Caco-2 (cell line): ENCODE data around the gene KPNA1. TPM values are rescaled to one million over a fixed set of nuclear protein-coding genes. Genes with fewer than 3 reads are reported as not detected.

Source experiments
- BruUV-seq: library from RNA; stranded (reverse); fragments of 400-500 nt; replicated peaks from 2 replicates; lab custom pipeline; 2021; lab: Mats Ljungman, UMichigan
- CTCF ChIA-PET: fragments of 300-600 bp; sonication (Branson Sonifier 250); formaldehyde crosslinking; loops from one replicate; lab custom pipeline; 2022; ENCODE audit warnings: antibody characterized with exemption; lab: Charles Lee
- POLR2A ChIA-PET: fragments of 300-600 bp; sonication (Branson Sonifier 250); formaldehyde crosslinking; loops from one replicate; lab custom pipeline; 2022; ENCODE audit warnings: antibody characterized with exemption; lab: Charles Lee
- DNase-seq, 2 experiments: peaks; one replicate each; pipeline versions ENCODE4 v3.0.0 to v3.0.0-alpha.2; 2020 to 2022
- H3K27me3 ChIP-seq: replicated peaks from 2 replicates; pipeline ENCODE4 v1.6.0; 2011; ENCODE audit warnings: low read length; ENCODE audit not compliant: control insufficient read depth, insufficient read depth
- H3K36me3 ChIP-seq: 2 replicates; pipeline ENCODE4 v1.5.1; 2011; ENCODE audit warnings: low read length; ENCODE audit not compliant: control insufficient read depth, insufficient read depth
- H3K4me1 ChIP-seq: fragments of 250-450 bp; sonication (Bioruptor Pico); 2 replicates; pipeline ENCODE4 v1.5.1; 2020; ENCODE audit warnings: mild to moderate bottlenecking
- H3K4me3 ChIP-seq: 2 replicates; pipeline ENCODE4 v1.5.1; 2011; ENCODE audit warnings: low read depth, mild to moderate bottlenecking, control low read depth, low read length
- H3K9me3 ChIP-seq: fragments of 250-450 bp; sonication (Bioruptor Pico); 2 replicates; pipeline ENCODE4 v1.5.1; 2020; ENCODE audit warnings: mild to moderate bottlenecking, moderate library complexity
- H3K27ac Mint-ChIP-seq: one replicate; pipeline ENCODE4 v1.8.0; 2022; ENCODE audit warnings: mixed read lengths; ENCODE audit not compliant: unreplicated experiment
- H3K27me3 Mint-ChIP-seq: one replicate; pipeline ENCODE4 v1.8.0; 2022; ENCODE audit warnings: mixed read lengths; ENCODE audit not compliant: insufficient read depth, unreplicated experiment
- H3K36me3 Mint-ChIP-seq: one replicate; pipeline ENCODE4 v1.8.0; 2022; ENCODE audit warnings: mild to moderate bottlenecking, mixed read lengths; ENCODE audit not compliant: insufficient read depth, unreplicated experiment
- H3K4me1 Mint-ChIP-seq: one replicate; pipeline ENCODE4 v1.8.0; 2022; ENCODE audit warnings: low read depth, mixed read lengths; ENCODE audit not compliant: unreplicated experiment
- H3K4me3 Mint-ChIP-seq: one replicate; pipeline ENCODE4 v1.8.0; 2022; ENCODE audit warnings: mild to moderate bottlenecking, moderate library complexity, mixed read lengths; ENCODE audit not compliant: unreplicated experiment
- H3K9me3 Mint-ChIP-seq: one replicate; pipeline ENCODE4 v1.8.0; 2022; ENCODE audit warnings: mixed read lengths; ENCODE audit not compliant: unreplicated experiment
- CTCF ChIP-seq, 2 experiments: fragments of 200-600 bp in 1 of 2; IDR thresholded peaks; 1 replicate in 1 of 2; 2 replicates in 1 of 2; pipeline versions ENCODE4 v1.5.1 to v1.8.0; 2011 to 2022; ENCODE audit warnings: antibody characterized with exemption in 1 of 2, control low read depth in 1 of 2, inconsistent platforms in 1 of 2, low read depth in 1 of 2, low read length in 1 of 2, mild to moderate bottlenecking in 1 of 2, moderate library complexity in 1 of 2; ENCODE audit not compliant: insufficient read depth in 1 of 2, severe bottlenecking in 1 of 2, unreplicated experiment in 1 of 2
- intact Hi-C: fragments of 100-400 bp; cut with micrococcal nuclease; formaldehyde crosslinking; loops from one replicate; pipeline ENCODE4 v1.10.0; 2022; ENCODE audit not compliant: unreplicated experiment
- total RNA-seq: library from RNA; stranded (reverse); gene quantifications from 2 replicates; pipeline ENCODE4 v1.2.3, GENCODE V29; 2022

Gene KPNA1
- total RNA-seq, 1 experiment from 2014 or later: 82.0 TPM

GRCh38 chr3:122536632-122537001, 21.9 kb upstream of the KPNA1 start:
- no peaks in the 10 kb centered on the region for H3K9me3 Mint-ChIP-seq
- no peak overlapping the region for H3K4me3 Mint-ChIP-seq
- TF ChIP-seq CTCF (IDR thresholded peaks at IDR 0.05; ENCODE audit: insufficient read depth in 1 of 2, low read depth in 1 of 2, low read length in 1 of 2, severe bottlenecking in 1 of 2, unreplicated experiment in 1 of 2): no peak
- no peaks in the 10 kb centered on the region for H3K27me3 Mint-ChIP-seq
- intact Hi-C loops: no loop called here
- Histone ChIP-seq H3K9me3 (no peaks in the 10 kb centered on the region), H3K27me3 (no peaks in the 10 kb centered on the region), H3K4me3 (no peak overlapping the region), H3K36me3 (no peaks in the 10 kb centered on the region; the same call in 1 of the 2 replicates), H3K4me1 (no peaks in the 10 kb centered on the region; the same call in 1 of the 2 replicates)
- ChIA-PET CTCF (no interaction called here), POLR2A (no interaction called here)
- H3K36me3 Mint-ChIP-seq: peaks cover 14% of the 10 kb centered on the region
- no peak overlapping the region for H3K27ac Mint-ChIP-seq
- no peak for DNase-seq
- no TSS peak for BruUV-seq
- H3K4me1 Mint-ChIP-seq: no peaks in the 10 kb centered on the region

GRCh38 chr3:122535964-122536631, 21.4 kb upstream of the KPNA1 start:
- Histone ChIP-seq H3K36me3 (no peaks in the 10 kb centered on the region; the same call in 1 of the 2 replicates), H3K9me3 (no peaks in the 10 kb centered on the region), H3K4me1 (no peaks in the 10 kb centered on the region; the same call in 1 of the 2 replicates), H3K27me3 (no peaks in the 10 kb centered on the region), H3K4me3 (no peak overlapping the region)
- H3K9me3 Mint-ChIP-seq: no peaks in the 10 kb centered on the region
- no TSS peak for BruUV-seq
- no peak for TF ChIP-seq CTCF (IDR thresholded peaks at IDR 0.05; ENCODE audit: insufficient read depth in 1 of 2, low read depth in 1 of 2, low read length in 1 of 2, severe bottlenecking in 1 of 2, unreplicated experiment in 1 of 2)
- no peaks in the 10 kb centered on the region for H3K4me1 Mint-ChIP-seq
- peaks cover 14% of the 10 kb centered on the region for H3K36me3 Mint-ChIP-seq
- POLR2A ChIA-PET: no interaction called here
- H3K4me3 Mint-ChIP-seq: no peak overlapping the region
- DNase-seq: no peak
- intact Hi-C loops: no loop called here
- CTCF ChIA-PET: no interaction called here
- H3K27ac Mint-ChIP-seq: no peak overlapping the region
- H3K27me3 Mint-ChIP-seq: no peaks in the 10 kb centered on the region

GRCh38 chr3:122533931-122534334, 19.2 kb upstream of the KPNA1 start:
- no peaks in the 10 kb centered on the region; the same call in 1 of the 2 replicates for H3K4me1 ChIP-seq
- H3K4me1 Mint-ChIP-seq: no peaks in the 10 kb centered on the region
- H3K4me3 ChIP-seq: no peak overlapping the region
- H3K27ac Mint-ChIP-seq: no peak overlapping the region
- CTCF ChIA-PET: interaction anchor here (0.6 kb wide), 1 partner anchor 637 kb away, joined by 3 read pairs; no protein-coding TSS in a partner anchor
- H3K9me3 ChIP-seq: no peaks in the 10 kb centered on the region
- no peak overlapping the region for H3K4me3 Mint-ChIP-seq
- no peaks in the 10 kb centered on the region for H3K27me3 ChIP-seq
- no peak for DNase-seq
- POLR2A ChIA-PET: no interaction called here
- no peak for TF ChIP-seq CTCF (IDR thresholded peaks at IDR 0.05; ENCODE audit: insufficient read depth in 1 of 2, low read depth in 1 of 2, low read length in 1 of 2, severe bottlenecking in 1 of 2, unreplicated experiment in 1 of 2)
- peaks cover 14% of the 10 kb centered on the region for H3K36me3 Mint-ChIP-seq
- H3K36me3 ChIP-seq: no peaks in the 10 kb centered on the region; the same call in 1 of the 2 replicates
- no TSS peak for BruUV-seq
- no peaks in the 10 kb centered on the region for H3K9me3 Mint-ChIP-seq
- intact Hi-C loops: no loop called here
- H3K27me3 Mint-ChIP-seq: no peaks in the 10 kb centered on the region
